Activated naive CD4-positive, alpha-beta T cell treated with anti-CD3 and anti-CD28 coated beads, Interleukin-2, amount 50 U/mL, for 24 hours (primary cell): ENCODE data around the gene SORBS2.
"Not testable (repeated sequence)": the region's sequence is repeated elsewhere in the genome, so short reads cannot be mapped to it uniquely, and the experiment has no call there.

ENCODE experiments used
- H3K27ac Mint-ChIP-seq: one replicate; pipeline ENCODE4 v1.8.0; 2021; ENCODE audit warnings: mild to moderate bottlenecking, mixed read lengths
- H3K27me3 Mint-ChIP-seq: one replicate; pipeline ENCODE4 v1.8.0; 2021; ENCODE audit warnings: mixed read lengths
- H3K36me3 Mint-ChIP-seq: one replicate; pipeline ENCODE4 v1.8.0; 2021; ENCODE audit warnings: mixed read lengths
- H3K4me1 Mint-ChIP-seq: one replicate; pipeline ENCODE4 v1.8.0; 2021; ENCODE audit warnings: mixed read lengths
- H3K4me3 Mint-ChIP-seq: one replicate; pipeline ENCODE4 v1.8.0; 2021; ENCODE audit warnings: mild to moderate bottlenecking, mixed read lengths
- H3K9me3 Mint-ChIP-seq: one replicate; pipeline ENCODE4 v1.8.0; 2021; ENCODE audit warnings: mixed read lengths

Gene SORBS2

GRCh38 chr4:185723631-185724260 lies 88.2 kb downstream of the SORBS2 start:
- Mint-ChIP-seq H3K4me1 (no peaks in the 10 kb centered on the region), H3K9me3 (no peaks in the 10 kb centered on the region), H3K27me3 (peaks cover 3% of the 10 kb centered on the region), H3K4me3 (no peak overlapping the region), H3K27ac (no peak overlapping the region), H3K36me3 (no peaks in the 10 kb centered on the region)

- H3K27ac Mint-ChIP-seq, result no peak overlapping the region
- H3K4me3 Mint-ChIP-seq, result no peak overlapping the region
- H3K36me3 Mint-ChIP-seq, result no peaks in the 10 kb centered on the region
- no peaks in the 10 kb centered on the region for H3K9me3 Mint-ChIP-seq
- H3K4me1 Mint-ChIP-seq, result no peaks in the 10 kb centered on the region
- peaks cover 3% of the 10 kb centered on the region for H3K27me3 Mint-ChIP-seq
These were observed 90.0 kb downstream of the SORBS2 start for GRCh38 chr4:185722029-185722316.

DNA sequence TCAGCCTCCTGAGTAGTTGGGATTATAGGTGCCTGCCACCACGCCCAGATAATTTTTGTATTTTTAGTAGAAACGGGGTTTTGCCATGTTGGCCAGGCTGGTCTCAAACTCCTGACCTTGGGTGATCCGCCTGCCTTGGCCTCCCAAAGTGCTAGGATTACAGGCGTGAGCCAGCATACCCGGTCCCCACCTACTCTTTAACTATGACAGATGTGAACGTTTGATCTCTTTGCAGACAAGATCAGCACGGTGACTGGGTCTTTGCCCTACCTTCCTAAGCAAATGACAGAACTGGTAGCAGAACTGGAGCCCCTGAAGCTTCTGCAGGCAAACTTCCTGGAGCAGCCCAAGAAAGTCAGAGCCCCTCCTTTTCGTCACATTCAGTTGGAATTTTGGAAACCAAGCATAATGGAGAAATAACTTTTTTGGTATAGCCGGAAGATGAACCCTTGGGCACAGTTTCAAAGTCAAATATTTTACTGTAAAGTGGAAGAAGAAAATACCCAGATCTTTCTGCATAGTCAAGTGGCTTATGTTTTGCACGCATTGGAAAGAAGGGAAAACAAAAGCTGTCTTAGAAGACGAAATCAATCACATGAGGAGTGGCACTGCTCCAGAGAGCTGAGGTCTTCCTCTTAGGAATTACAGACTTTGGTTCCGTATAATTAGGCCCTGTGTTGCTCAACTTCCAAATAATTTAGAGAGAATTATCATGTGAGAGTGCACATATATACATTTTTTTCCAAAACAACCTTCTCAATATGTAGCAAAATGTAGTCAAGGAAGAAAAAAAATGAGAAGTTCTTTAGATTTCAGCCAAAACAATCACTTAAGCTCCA lies 90.6 kb downstream of the SORBS2 start:
- Mint-ChIP-seq H3K27me3 (peaks cover 3% of the 10 kb centered on the region), H3K27ac (no peak overlapping the region), H3K9me3 (no peaks in the 10 kb centered on the region), H3K4me3 (no peak overlapping the region), H3K4me1 (no peaks in the 10 kb centered on the region), H3K36me3 (no peaks in the 10 kb centered on the region)

GRCh38 chr4:185719500-185719858 lies 92.5 kb downstream of the SORBS2 start:
- Mint-ChIP-seq H3K4me1 (no peaks in the 10 kb centered on the region), H3K4me3 (no peak overlapping the region), H3K27me3 (peaks cover 4% of the 10 kb centered on the region), H3K27ac (no peak overlapping the region), H3K36me3 (no peaks in the 10 kb centered on the region), H3K9me3 (no peaks in the 10 kb centered on the region)

DNA sequence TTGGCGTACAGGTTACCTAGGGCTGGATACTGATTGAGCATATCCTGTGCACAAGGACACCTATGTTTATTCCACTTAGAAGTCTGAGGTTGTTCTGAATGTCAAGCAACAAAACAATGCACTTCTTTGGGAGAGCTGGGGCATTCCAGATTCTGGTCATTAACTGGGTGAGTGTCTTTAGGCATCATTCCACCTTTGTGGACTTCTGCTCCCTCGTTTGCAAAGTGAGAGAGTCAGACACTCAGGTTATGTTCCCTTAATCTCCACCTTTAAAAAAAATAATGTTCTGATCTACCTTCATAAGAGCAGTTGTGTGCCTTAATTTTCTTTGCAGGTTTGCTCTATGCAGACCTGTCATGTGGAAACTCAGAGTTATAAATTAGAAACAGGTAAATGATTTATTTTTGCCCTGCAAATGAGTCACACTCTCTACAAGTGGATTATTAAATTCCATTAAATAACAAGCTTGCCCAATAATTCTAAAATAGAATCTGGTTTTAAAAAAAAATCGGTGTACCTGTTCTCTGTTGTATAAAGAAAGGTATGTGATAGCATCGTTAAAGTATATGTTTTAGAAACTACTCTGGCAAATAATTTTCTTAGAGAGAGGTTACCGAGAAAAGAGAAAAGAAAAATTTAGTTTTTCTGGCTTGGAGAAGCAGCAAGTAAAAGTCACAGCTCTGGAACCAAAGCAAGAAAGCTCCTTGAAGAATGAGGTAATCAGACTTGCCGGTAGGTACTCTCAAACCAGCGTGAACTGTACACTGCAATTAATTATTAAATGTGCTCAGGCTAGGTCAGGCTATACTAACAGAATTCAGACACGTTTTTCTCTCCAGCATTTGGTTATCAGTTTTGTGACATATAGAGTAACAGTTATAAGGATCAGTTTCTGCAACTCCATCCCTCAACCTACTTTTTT lies 93.2 kb downstream of the SORBS2 start:
- H3K4me1 Mint-ChIP-seq, result no peaks in the 10 kb centered on the region
- H3K4me3 Mint-ChIP-seq, result no peak overlapping the region
- H3K9me3 Mint-ChIP-seq, result no peaks in the 10 kb centered on the region
- H3K27me3 Mint-ChIP-seq, result peaks cover 7% of the 10 kb centered on the region
- H3K27ac Mint-ChIP-seq, result no peak overlapping the region
- no peaks in the 10 kb centered on the region for H3K36me3 Mint-ChIP-seq

DNA sequence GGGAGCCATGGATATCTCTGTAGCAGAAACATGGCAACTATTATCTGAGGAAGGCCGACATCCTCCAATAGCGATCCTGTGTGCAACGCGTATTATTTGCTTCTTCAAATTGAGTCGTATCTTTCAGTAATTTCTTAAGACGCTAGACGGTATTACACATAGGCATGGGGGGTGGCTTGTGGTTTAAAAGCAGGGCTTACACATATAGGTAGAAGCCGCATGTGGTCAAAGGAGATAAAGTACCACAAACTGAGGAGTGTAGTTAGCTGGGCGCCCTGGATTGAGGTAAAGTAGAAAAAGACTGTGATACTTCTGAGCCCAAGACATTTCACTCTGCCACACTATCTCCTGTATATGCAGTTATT lies 94.6 kb downstream of the SORBS2 start:
- Mint-ChIP-seq H3K27me3 (peaks cover 12% of the 10 kb centered on the region), H3K9me3 (no peaks in the 10 kb centered on the region), H3K4me3 (no peak overlapping the region), H3K27ac (no peak overlapping the region), H3K36me3 (no peaks in the 10 kb centered on the region), H3K4me1 (no peaks in the 10 kb centered on the region)

DNA sequence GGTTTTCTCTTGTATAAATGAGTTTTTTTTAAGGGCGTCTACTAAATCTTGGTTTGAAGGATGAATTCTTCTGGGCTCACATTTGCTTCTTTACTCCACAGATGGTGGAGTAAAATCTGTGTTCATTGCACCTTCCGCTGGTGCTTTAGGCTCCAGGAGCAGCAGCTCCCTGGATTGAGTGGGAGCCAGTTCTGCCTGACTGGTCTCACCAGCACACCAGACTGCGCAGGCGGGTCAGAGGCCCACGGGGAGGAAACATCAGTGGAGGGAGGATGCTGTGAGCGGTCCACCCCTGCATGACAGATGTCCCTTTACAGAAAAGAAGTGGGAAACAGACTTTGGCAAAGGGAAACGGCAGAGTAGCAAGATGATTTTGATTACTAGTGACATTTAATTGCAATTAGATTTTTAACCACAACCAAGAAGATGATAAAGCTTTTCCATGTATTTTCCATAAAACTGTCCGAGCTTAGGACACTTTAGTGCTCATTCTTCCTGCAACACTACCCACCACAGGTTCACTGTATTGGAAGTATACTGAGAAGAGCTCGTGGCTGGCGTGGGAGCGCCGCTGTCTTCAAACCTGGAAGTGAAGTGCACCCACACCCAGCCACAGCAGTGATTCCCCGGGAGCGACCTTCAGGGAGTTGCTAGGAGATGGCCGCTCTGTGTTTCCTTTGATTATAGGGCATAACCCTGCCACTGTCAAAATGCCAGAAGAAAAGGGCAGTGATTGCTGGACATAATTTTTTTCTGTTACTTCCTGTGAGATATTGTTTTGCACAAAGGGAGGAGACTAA lies 95.2 kb downstream of the SORBS2 start:
- peaks cover 13% of the 10 kb centered on the region for H3K27me3 Mint-ChIP-seq
- H3K27ac Mint-ChIP-seq, result no peak overlapping the region
- H3K36me3 Mint-ChIP-seq, result no peaks in the 10 kb centered on the region
- H3K4me3 Mint-ChIP-seq, result no peak overlapping the region
- no peaks in the 10 kb centered on the region for H3K9me3 Mint-ChIP-seq
- no peaks in the 10 kb centered on the region for H3K4me1 Mint-ChIP-seq

DNA sequence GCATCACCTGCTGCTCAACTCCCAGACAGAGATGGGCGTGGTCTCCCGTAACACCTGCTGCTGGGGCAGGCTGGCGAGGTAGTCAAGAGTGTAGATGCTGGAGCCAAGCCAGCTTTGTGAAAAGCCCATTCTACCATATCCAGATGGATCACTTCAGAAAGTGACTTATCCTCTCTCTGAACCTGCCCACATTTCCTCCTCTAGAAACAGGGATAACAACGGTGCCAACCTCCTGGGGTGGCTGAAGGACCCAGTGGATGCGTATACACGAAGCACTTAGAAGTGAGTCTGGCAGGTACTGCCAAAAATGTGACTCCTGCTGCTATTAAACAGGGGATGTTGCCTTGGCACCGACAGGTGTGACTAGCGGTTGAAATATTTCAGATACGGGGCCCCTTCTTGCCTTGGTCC lies 95.8 kb downstream of the SORBS2 start:
- Mint-ChIP-seq H3K27me3 (peaks cover 14% of the 10 kb centered on the region), H3K4me3 (no peak overlapping the region), H3K4me1 (no peaks in the 10 kb centered on the region), H3K27ac (no peak overlapping the region), H3K36me3 (no peaks in the 10 kb centered on the region), H3K9me3 (no peaks in the 10 kb centered on the region)

GRCh38 chr4:185714524-185714923 lies 97.5 kb downstream of the SORBS2 start:
- H3K27ac Mint-ChIP-seq, H3K9me3 Mint-ChIP-seq, H3K4me1 Mint-ChIP-seq, H3K36me3 Mint-ChIP-seq, H3K4me3 Mint-ChIP-seq: not testable (repeated sequence)
- peaks cover 14% of the 10 kb centered on the region for H3K27me3 Mint-ChIP-seq

DNA sequence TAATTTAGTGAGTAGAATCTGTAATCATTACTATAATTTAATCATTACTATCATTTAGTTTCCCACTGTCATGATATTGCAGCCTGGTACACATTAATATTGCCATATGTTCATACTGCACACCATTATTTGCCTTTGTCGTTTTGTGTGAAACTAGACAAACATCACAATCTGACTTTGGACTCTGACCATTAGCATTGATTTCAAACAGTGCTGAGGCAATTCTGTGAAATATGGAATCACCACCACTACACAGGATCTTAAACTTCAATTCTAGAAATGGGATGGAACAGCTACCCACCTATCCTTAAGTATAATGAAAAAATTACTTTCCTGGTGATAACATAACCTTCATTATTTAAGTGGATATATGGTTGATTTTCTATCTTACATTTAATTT lies 98.3 kb downstream of the SORBS2 start:
- Mint-ChIP-seq H3K4me1 (no peaks in the 10 kb centered on the region), H3K27me3 (peaks cover 14% of the 10 kb centered on the region), H3K36me3 (no peaks in the 10 kb centered on the region), H3K4me3 (no peak overlapping the region), H3K9me3 (no peaks in the 10 kb centered on the region), H3K27ac (no peak overlapping the region)

GRCh38 chr4:185713272-185713671 lies 98.7 kb downstream of the SORBS2 start:
- no peak overlapping the region for H3K27ac Mint-ChIP-seq
- H3K4me3 Mint-ChIP-seq, result no peak overlapping the region
- peaks cover 14% of the 10 kb centered on the region for H3K27me3 Mint-ChIP-seq
- no peaks in the 10 kb centered on the region for H3K36me3 Mint-ChIP-seq
- H3K9me3 Mint-ChIP-seq, result no peaks in the 10 kb centered on the region
- H3K4me1 Mint-ChIP-seq, result no peaks in the 10 kb centered on the region

- Mint-ChIP-seq H3K27ac (no peak overlapping the region), H3K9me3 (no peaks in the 10 kb centered on the region), H3K27me3 (peaks cover 14% of the 10 kb centered on the region), H3K36me3 (no peaks in the 10 kb centered on the region), H3K4me1 (no peaks in the 10 kb centered on the region), H3K4me3 (no peak overlapping the region)
These were observed 99.5 kb downstream of the SORBS2 start for GRCh38 chr4:185712350-185713024.

DNA sequence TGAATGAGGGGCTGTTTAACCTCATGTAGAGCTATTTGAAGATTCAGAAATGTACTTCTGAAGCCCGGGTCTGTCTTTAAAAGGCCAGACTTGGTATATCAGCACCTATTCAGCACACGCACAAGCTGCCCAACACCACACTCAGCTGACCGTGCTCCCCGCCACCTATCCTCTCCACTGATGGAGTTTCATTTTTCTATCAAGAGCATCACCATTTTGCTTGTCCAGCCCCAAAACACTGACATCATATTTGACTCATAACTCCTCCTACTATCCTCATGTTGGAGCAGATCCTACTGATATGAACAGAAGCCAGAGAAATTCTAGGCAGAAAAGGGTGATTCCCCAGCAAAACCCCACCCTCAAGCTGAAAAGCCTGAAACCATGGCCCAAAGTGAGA lies 100.3 kb downstream of the SORBS2 start:
- Mint-ChIP-seq H3K36me3 (no peaks in the 10 kb centered on the region), H3K4me1 (no peaks in the 10 kb centered on the region), H3K9me3 (no peaks in the 10 kb centered on the region), H3K27ac (no peak overlapping the region), H3K4me3 (no peak overlapping the region), H3K27me3 (peaks cover 14% of the 10 kb centered on the region)

GRCh38 chr4:185710487-185710995 lies 101.5 kb downstream of the SORBS2 start:
- no peak overlapping the region for H3K4me3 Mint-ChIP-seq
- H3K36me3 Mint-ChIP-seq, result no peaks in the 10 kb centered on the region
- no peaks in the 10 kb centered on the region for H3K4me1 Mint-ChIP-seq
- H3K27ac Mint-ChIP-seq, result no peak overlapping the region
- H3K27me3 Mint-ChIP-seq, result peaks cover 14% of the 10 kb centered on the region
- no peaks in the 10 kb centered on the region for H3K9me3 Mint-ChIP-seq
